ENCODE data around the gene PARD3. TPM values are rescaled to one million over a fixed set of nuclear protein-coding genes. Genes with fewer than 3 reads are reported as not detected.

The PARD3 gene
- total RNA-seq, 1 donor from 2014 or later = 22.9 TPM

DNA sequence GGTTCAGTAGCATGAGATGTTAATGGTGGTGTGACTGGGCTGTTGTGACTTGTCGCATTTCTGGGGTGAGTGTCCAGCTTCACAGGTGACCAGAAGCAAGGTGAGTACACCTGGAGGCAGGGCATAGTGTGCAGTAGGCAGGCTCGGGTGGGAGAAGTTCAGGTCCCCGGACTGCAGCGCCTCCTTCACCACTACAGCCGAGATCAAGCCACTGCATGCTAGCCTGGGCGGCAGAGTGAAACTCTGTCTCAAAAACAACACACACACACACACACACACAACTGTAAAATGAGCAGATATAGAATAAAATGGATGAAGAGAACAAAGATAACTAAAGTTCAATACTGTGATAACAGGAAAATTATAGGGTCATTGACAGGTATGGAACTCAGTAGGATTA is 11.1 kb upstream of the PARD3 start:
- TF ChIP-seq, protein P1, sequence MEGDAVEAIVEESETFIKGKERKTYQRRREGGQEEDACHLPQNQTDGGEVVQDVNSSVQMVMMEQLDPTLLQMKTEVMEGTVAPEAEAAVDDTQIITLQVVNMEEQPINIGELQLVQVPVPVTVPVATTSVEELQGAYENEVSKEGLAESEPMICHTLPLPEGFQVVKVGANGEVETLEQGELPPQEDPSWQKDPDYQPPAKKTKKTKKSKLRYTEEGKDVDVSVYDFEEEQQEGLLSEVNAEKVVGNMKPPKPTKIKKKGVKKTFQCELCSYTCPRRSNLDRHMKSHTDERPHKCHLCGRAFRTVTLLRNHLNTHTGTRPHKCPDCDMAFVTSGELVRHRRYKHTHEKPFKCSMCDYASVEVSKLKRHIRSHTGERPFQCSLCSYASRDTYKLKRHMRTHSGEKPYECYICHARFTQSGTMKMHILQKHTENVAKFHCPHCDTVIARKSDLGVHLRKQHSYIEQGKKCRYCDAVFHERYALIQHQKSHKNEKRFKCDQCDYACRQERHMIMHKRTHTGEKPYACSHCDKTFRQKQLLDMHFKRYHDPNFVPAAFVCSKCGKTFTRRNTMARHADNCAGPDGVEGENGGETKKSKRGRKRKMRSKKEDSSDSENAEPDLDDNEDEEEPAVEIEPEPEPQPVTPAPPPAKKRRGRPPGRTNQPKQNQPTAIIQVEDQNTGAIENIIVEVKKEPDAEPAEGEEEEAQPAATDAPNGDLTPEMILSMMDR (IDR thresholded peaks at IDR 0.05; ENCODE audit: partially characterized antibody, unreplicated experiment) = no peak
- no peaks in the 10 kb centered on the region for H3K9me3 Mint-ChIP-seq (ENCODE audit: unreplicated experiment)
- no peak for DNase-seq
- no peak overlapping the region for H3K4me3 Mint-ChIP-seq (ENCODE audit: unreplicated experiment)
- H3K27ac Mint-ChIP-seq (ENCODE audit: unreplicated experiment) = no peak overlapping the region
- H3K4me1 Mint-ChIP-seq (ENCODE audit: low read depth, unreplicated experiment) = peaks cover 4% of the 10 kb centered on the region
- peaks cover 4% of the 10 kb centered on the region for H3K27me3 Mint-ChIP-seq (ENCODE audit: unreplicated experiment)
- no peaks in the 10 kb centered on the region for H3K36me3 Mint-ChIP-seq (ENCODE audit: unreplicated experiment)

DNA sequence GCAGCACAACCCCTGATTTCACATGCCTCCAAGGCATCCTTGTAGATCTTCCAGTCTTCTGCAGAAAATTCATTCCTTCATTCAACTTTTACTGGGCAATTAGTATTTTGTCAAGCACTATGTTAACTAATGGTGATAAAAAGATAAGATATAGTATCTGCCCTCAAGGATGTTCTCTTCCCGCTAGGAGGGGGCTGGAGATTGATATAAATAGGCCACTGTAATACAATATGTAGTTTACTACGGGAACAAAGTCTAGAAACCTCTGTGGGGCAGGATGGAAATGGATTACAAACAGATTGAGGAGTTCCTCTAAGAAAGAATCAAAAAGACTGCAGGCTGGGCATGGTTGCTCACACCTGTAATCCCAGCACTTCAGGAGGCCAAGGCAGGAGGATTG is 10.3 kb upstream of the PARD3 start:
- TF ChIP-seq, protein P1 (IDR thresholded peaks at IDR 0.05; ENCODE audit: partially characterized antibody, unreplicated experiment) = no peak
- DNase-seq = no peak
- Mint-ChIP-seq H3K36me3 (ENCODE audit: unreplicated experiment) (no peaks in the 10 kb centered on the region), H3K27ac (ENCODE audit: unreplicated experiment) (no peak overlapping the region), H3K4me3 (ENCODE audit: unreplicated experiment) (no peak overlapping the region), H3K4me1 (ENCODE audit: low read depth, unreplicated experiment) (peaks cover 1% of the 10 kb centered on the region), H3K27me3 (ENCODE audit: unreplicated experiment) (peaks cover 6% of the 10 kb centered on the region), H3K9me3 (ENCODE audit: unreplicated experiment) (no peaks in the 10 kb centered on the region)

DNA sequence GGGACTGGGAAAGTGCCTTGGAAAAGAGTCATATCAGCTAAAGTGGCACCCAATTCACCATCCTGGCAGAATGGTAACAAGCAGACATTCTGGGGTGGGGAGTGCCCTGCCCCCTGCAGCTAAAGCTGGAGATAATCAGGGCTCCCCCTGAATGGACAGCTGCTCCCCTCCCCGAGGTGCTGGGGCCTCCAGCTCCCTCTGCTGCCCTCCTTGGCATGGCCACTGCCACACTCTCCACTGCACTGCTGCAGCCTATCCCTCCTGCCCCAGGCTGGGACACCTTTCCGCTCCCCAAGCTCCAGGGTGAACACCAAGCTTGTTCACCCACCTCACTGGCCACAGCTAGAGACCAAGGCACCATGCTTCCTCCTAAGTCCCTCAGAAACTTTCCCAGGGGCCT is 9.8 kb upstream of the PARD3 start:
- no peak overlapping the region for H3K4me3 Mint-ChIP-seq (ENCODE audit: unreplicated experiment)
- no peaks in the 10 kb centered on the region for H3K4me1 Mint-ChIP-seq (ENCODE audit: low read depth, unreplicated experiment)
- TF ChIP-seq, protein P1 (IDR thresholded peaks at IDR 0.05; ENCODE audit: partially characterized antibody, unreplicated experiment) = no peak
- no peak for DNase-seq
- H3K36me3 Mint-ChIP-seq (ENCODE audit: unreplicated experiment) = no peaks in the 10 kb centered on the region
- H3K9me3 Mint-ChIP-seq (ENCODE audit: unreplicated experiment) = no peaks in the 10 kb centered on the region
- peaks cover 6% of the 10 kb centered on the region for H3K27me3 Mint-ChIP-seq (ENCODE audit: unreplicated experiment)
- H3K27ac Mint-ChIP-seq (ENCODE audit: unreplicated experiment) = no peak overlapping the region

DNA sequence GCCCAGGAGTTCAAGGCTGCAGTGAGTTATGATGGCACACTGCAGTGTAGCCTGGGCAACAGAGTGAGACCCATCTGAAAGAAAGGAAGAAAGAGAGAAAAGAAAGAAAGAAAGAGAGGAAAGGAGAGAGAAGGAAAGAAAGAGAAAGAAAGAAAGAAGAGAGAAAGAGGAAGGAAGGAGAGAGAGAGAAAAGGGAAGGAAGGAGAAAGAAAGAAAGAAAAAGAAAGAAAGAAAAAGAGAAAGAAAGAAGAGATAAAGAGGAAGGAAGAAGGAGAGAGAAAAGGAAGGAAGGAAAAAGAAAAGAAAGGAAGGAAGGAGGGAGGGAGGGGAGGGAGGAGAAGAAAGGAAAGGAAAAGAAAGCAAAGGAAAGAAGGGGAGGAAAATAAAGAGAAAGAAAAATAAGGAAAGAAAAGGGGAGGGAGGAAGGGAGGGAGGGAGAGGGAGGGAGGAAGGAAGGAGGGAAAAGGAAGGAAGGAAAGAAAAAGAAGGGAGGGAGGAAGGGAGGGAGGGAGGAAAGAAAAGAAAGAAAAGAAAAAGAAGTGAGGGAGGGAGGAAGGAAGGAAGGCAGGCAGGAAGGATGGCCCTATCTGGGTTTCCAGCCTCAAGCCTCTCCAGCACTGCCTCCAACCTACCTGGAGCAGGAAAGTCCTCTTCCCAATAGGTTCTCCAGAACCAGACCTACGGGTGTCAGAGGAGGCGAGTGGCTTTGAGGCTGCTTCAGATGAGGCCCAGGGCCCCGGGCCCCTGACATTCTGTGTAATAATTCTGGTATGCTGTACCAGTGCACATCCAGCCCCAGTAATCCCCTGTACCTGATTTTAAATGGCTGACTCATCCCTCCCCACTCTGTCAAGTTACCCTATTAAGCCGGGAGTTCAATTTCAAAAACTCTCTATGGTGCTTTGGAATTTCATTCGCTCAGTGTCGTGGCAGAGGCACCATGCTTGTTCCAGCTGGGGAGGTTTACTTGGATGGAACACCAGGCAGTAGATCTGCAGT is 6.8 kb upstream of the PARD3 start:
- Mint-ChIP-seq H3K27ac (ENCODE audit: unreplicated experiment) (no peak overlapping the region), H3K36me3 (ENCODE audit: unreplicated experiment) (no peaks in the 10 kb centered on the region), H3K4me3 (ENCODE audit: unreplicated experiment) (no peak overlapping the region), H3K4me1 (ENCODE audit: low read depth, unreplicated experiment) (no peaks in the 10 kb centered on the region), H3K9me3 (ENCODE audit: unreplicated experiment) (no peaks in the 10 kb centered on the region), H3K27me3 (ENCODE audit: unreplicated experiment) (peaks cover 6% of the 10 kb centered on the region)
- no peak for DNase-seq
- TF ChIP-seq, protein P1 (IDR thresholded peaks at IDR 0.05; ENCODE audit: partially characterized antibody, unreplicated experiment) = no peak

DNA sequence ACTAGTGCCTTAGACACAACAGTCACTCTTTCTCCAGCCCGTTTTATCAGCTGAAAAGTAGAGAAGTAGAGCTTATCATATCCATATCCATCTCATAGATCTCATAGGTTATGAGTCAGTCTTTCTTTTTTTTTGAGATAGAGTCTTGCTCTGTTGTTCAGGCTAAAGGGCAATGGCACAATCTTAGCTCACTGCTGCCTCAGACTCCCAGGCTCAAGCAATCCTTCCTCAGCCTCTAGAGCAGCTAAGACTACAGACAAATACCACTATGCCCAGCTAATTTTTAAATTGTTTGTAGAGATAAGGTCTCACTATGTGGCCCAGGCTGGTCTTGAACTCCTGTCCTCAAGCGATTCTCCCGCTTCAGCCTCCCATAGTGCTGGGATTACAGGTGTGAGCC is 2.5 kb upstream of the PARD3 start:
- H3K4me1 Mint-ChIP-seq (ENCODE audit: low read depth, unreplicated experiment) = peaks cover 16% of the 10 kb centered on the region
- no peaks in the 10 kb centered on the region for H3K36me3 Mint-ChIP-seq (ENCODE audit: unreplicated experiment)
- H3K27ac Mint-ChIP-seq (ENCODE audit: unreplicated experiment) = no peak overlapping the region
- H3K27me3 Mint-ChIP-seq (ENCODE audit: unreplicated experiment) = peaks cover 7% of the 10 kb centered on the region
- TF ChIP-seq, protein P1 (IDR thresholded peaks at IDR 0.05; ENCODE audit: partially characterized antibody, unreplicated experiment) = no peak
- no peak for DNase-seq
- peaks cover 5% of the 10 kb centered on the region for H3K9me3 Mint-ChIP-seq (ENCODE audit: unreplicated experiment)
- H3K4me3 Mint-ChIP-seq (ENCODE audit: unreplicated experiment) = no peak overlapping the region
